GM21619 (cell line): ENCODE measurements around the gene CEP164.

Experiments used
- ATAC-seq: cut with Tn5 transposase; IDR thresholded peaks from one replicate; pipeline ENCODE4 v1.9.1; 2021; ENCODE audit not compliant: unreplicated experiment

Gene CEP164

GRCh38 chr11:117457835-117458234, 130.2 kb downstream of the CEP164 start:
- no peak for ATAC-seq

- ATAC-seq: no peak
Observed at GRCh38 chr11:117458275-117459122, 130.8 kb downstream of the CEP164 start.

DNA sequence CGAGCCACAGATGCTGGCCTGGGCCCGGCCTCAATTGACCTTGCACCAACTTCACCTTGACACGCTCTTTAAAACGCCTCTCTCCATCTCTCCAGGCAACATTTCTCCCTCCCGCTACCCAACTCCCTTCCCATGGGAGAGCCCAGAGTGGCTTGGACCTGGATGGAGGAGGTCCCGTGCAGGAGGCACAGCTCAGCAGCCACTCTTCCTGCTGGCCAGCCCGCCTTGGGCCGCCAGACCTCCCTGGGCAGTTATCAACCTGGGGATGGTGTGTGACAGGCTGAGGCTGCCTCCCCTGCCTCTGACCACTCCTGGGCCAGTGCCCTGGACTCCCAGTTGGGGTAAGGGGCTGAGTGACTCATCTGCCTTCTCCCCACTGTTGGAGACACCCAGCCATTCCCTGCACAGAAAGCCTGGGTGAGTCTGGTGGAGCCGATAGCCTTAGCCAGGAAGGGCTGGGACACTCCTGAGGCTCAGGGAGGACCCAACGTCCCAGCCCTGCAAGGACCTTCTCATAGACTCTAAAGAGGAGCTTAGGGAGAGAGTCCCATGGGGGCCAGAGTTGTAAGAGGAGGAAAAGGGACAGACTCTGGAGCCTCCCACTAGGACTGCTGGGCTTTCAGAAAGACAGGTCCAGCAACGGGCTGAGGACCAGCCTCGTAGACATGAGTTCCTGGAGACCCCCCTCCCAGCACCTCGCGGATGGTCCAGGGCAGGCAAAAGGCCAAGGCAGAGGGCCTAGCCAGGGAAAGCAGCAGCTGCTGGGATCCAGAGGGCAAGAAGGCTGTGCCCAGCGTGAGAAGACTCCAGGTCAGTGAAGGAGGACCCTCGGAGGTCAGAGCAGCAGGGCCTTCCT, 131.7 kb downstream of the CEP164 start:
- ATAC-seq: no peak

DNA sequence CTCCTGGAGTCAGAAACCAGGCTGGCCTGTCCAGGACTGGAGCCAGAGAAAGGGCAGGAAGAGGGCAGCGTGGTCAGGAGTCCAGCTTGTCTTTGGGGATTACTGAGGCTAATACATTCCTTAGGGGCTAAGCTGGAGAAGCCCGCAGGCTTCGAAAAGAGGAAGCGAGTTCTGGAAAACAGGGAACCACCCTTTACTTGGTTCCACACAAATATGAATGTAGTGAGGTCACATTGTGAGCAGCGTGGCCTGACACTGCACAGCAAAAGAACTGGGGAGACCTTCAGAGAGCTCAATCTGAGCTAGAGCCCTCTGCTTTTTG, 132.3 kb downstream of the CEP164 start:
- no peak for ATAC-seq

GRCh38 chr11:117461396-117462182, 133.9 kb downstream of the CEP164 start:
- ATAC-seq: no peak

GRCh38 chr11:117462183-117462863, 134.7 kb downstream of the CEP164 start:
- no peak for ATAC-seq

DNA sequence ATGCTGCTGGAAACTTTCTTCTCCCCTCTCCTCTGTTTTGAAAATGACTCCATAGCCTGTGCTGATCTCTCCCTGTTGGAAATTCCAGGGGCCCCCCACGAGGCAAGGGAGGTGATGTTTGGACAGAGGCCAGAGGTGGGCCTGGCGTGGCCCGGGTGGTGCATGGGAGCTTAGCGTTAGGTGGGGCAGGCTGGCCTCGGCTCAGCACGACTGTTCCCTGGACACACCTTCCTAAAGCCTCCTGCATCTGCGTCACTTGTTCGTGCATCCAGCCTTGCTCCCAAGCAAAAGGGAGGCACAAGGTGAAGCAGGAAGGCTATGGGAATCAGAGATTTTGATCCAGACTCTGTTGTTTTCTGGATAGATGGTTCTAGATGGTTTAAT, 135.2 kb downstream of the CEP164 start:
- no peak for ATAC-seq
